B cell (primary cell): ENCODE data around the gene UBA5.

Experiments used
- EZH2 ChIP-seq: IDR thresholded peaks from 2 replicates; pipeline ENCODE4 v1.6.1; 2012; ENCODE audit warnings: borderline replicate concordance, low read depth, mild to moderate bottlenecking, moderate library complexity, low read length; ENCODE audit not compliant: insufficient read depth, poor library complexity, severe bottlenecking
- TF ChIP-seq, protein P1 (sequence below): fragments of 200-600 bp; IDR thresholded peaks from one replicate; pipeline ENCODE4 v1.8.0; 2022; ENCODE audit warnings: antibody characterized with exemption, mild to moderate bottlenecking

DNA sequence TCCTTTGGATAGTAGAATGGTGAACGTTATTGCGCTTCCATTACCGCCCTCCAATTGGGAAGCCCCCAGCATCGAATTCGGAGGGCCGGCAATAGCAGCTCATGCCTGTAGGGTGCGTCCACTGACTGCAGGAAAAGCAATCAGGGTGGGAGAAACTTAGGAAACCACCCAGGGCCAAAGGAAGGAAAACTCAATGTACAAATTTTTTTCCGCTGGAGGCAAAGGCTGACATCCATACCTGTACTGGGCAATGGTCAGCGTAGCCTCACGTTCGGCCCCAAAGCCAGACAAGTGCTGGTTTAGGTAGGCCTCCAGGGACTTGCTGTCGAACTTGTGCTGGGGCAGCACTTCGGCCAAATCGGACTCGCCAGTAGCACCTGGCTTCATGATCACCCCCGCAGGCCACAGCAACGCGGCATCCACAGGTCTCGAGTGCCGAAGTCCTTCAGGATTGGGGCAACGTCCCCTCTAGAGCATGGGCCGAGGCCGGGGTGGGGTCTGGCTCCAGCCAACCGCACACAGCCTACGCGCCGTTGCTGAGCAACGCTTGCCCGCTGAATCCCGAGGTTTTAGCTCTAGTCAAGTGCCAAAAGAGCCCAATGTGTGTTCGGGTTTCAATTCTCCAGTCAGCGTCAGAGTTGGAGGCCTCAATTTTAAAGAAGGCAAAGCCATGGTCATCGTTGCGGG, 621 bp upstream of the UBA5 start, which contains the start of gene ACAD11:
- TF ChIP-seq, protein P1, sequence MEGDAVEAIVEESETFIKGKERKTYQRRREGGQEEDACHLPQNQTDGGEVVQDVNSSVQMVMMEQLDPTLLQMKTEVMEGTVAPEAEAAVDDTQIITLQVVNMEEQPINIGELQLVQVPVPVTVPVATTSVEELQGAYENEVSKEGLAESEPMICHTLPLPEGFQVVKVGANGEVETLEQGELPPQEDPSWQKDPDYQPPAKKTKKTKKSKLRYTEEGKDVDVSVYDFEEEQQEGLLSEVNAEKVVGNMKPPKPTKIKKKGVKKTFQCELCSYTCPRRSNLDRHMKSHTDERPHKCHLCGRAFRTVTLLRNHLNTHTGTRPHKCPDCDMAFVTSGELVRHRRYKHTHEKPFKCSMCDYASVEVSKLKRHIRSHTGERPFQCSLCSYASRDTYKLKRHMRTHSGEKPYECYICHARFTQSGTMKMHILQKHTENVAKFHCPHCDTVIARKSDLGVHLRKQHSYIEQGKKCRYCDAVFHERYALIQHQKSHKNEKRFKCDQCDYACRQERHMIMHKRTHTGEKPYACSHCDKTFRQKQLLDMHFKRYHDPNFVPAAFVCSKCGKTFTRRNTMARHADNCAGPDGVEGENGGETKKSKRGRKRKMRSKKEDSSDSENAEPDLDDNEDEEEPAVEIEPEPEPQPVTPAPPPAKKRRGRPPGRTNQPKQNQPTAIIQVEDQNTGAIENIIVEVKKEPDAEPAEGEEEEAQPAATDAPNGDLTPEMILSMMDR = peak; percentile 62
- no peak for TF ChIP-seq EZH2
